Measurements from ENCODE around the gene GALNT13. TPM values are rescaled to one million over a fixed set of nuclear protein-coding genes. Genes with fewer than 3 reads are reported as not detected.

The GALNT13 gene
- total RNA-seq, 4 donors from 2014 or later, result 0.16 to 11.9 (median 1.3) TPM

- no peaks in the 10 kb centered on the region for H3K4me1 ChIP-seq
- no peak for ATAC-seq
- H3K27me3 ChIP-seq, result no peaks in the 10 kb centered on the region
- TF ChIP-seq POLR2A (IDR thresholded peaks at IDR 0.05) (no peak), CTCF (IDR thresholded peaks at IDR 0.05) (no peak), POLR2AphosphoS5 (IDR thresholded peaks at IDR 0.05) (no peak), EP300 (IDR thresholded peaks at IDR 0.05) (no peak)
- H3K4me3 ChIP-seq, result no peak overlapping the region
- H3K9me3 ChIP-seq, result no peaks in the 10 kb centered on the region
- no peak overlapping the region for H3K27ac ChIP-seq
- 39 to 58% methylated on average over 5 of the region's 5 CpGs for WGBS, 2 donors (ENCODE audit: low coverage in 1 of 2)
- no peaks in the 10 kb centered on the region for H3K36me3 ChIP-seq
Measured at GRCh38 chr2:154194909-154195643, 323.4 kb downstream of the GALNT13 start.

GRCh38 chr2:154195644-154196195, 324.0 kb downstream of the GALNT13 start:
- Histone ChIP-seq H3K27me3 (no peaks in the 10 kb centered on the region), H3K9me3 (no peaks in the 10 kb centered on the region), H3K4me1 (no peaks in the 10 kb centered on the region), H3K4me3 (no peak overlapping the region), H3K27ac (no peak overlapping the region), H3K36me3 (no peaks in the 10 kb centered on the region)
- TF ChIP-seq CTCF (IDR thresholded peaks at IDR 0.05), result no peak
- no peak for TF ChIP-seq POLR2A (IDR thresholded peaks at IDR 0.05)
- ATAC-seq, result no peak

GRCh38 chr2:154198866-154199265, 327.1 kb downstream of the GALNT13 start:
- WGBS, 2 donors (ENCODE audit: low coverage in 1 of 2), result 67 to 69% methylated on average over 1 of the region's 1 CpG
- no peaks in the 10 kb centered on the region for H3K27me3 ChIP-seq
- no peaks in the 10 kb centered on the region for H3K4me1 ChIP-seq
- TF ChIP-seq POLR2AphosphoS5 (IDR thresholded peaks at IDR 0.05) (no peak), POLR2A (IDR thresholded peaks at IDR 0.05) (no peak), EP300 (IDR thresholded peaks at IDR 0.05) (no peak), CTCF (IDR thresholded peaks at IDR 0.05) (no peak)
- no peak overlapping the region for H3K27ac ChIP-seq
- no peaks in the 10 kb centered on the region for H3K36me3 ChIP-seq
- H3K9me3 ChIP-seq, result no peaks in the 10 kb centered on the region
- ATAC-seq, result no peak
- H3K4me3 ChIP-seq, result no peak overlapping the region

- Histone ChIP-seq H3K27ac (no peak overlapping the region), H3K9me3 (no peaks in the 10 kb centered on the region), H3K27me3 (no peaks in the 10 kb centered on the region), H3K4me1 (no peaks in the 10 kb centered on the region), H3K36me3 (no peaks in the 10 kb centered on the region), H3K4me3 (no peak overlapping the region)
- ATAC-seq, result no peak
- TF ChIP-seq POLR2A (IDR thresholded peaks at IDR 0.05) (no peak), EP300 (IDR thresholded peaks at IDR 0.05) (no peak), CTCF (IDR thresholded peaks at IDR 0.05) (no peak), POLR2AphosphoS5 (IDR thresholded peaks at IDR 0.05) (no peak)
Measured at GRCh38 chr2:154203206-154203605, 331.5 kb downstream of the GALNT13 start.

- Histone ChIP-seq H3K4me3 (no peak overlapping the region), H3K36me3 (no peaks in the 10 kb centered on the region), H3K9me3 (no peaks in the 10 kb centered on the region), H3K27me3 (no peaks in the 10 kb centered on the region), H3K27ac (no peak overlapping the region), H3K4me1 (no peaks in the 10 kb centered on the region)
- TF ChIP-seq POLR2AphosphoS5 (IDR thresholded peaks at IDR 0.05), result no peak
- TF ChIP-seq CTCF (IDR thresholded peaks at IDR 0.05), result no peak
- no peak for TF ChIP-seq POLR2A (IDR thresholded peaks at IDR 0.05)
- TF ChIP-seq EP300 (IDR thresholded peaks at IDR 0.05), result no peak
- ATAC-seq, result no peak
- WGBS, 2 donors (ENCODE audit: low coverage in 1 of 2), result 75 to 77% methylated on average over 2 of the region's 2 CpGs
Measured at GRCh38 chr2:154203902-154204301, 332.2 kb downstream of the GALNT13 start.

Data from gastroesophageal sphincter (tissue), 4 donors.